HepG2 (cell line): ENCODE results near the gene CYP2W1. TPM values are rescaled to one million over a fixed set of nuclear protein-coding genes. Genes with fewer than 3 reads are reported as not detected.

Experiments
- ATF4 ChIP-seq, 2 experiments: fragments of 450-650 bp in 1 of 2; sonication (generic) in 1 of 2; formaldehyde crosslinking; IDR thresholded peaks; 2 replicates each; pipeline versions ENCODE4 v1.5.0 to v1.8.0; 2020 to 2022; ENCODE audit warnings: mild to moderate bottlenecking in 1 of 2, missing genetic modification reagents in 1 of 2
- GATAD2A ChIP-seq: IDR thresholded peaks from 2 replicates; pipeline ENCODE4 v1.6.1; 2016
- GLMP ChIP-seq: sonication (generic); formaldehyde crosslinking; IDR thresholded peaks from 2 replicates; pipeline ENCODE4 v1.9.0; 2021; ENCODE audit warnings: missing genetic modification reagents, mild to moderate bottlenecking, borderline replicate concordance
- GZF1 ChIP-seq: sonication (generic); formaldehyde crosslinking; IDR thresholded peaks from 2 replicates; pipeline ENCODE4 v1.5.1; 2020; ENCODE audit warnings: mild to moderate bottlenecking, missing genetic modification reagents
- HDAC2 ChIP-seq: sonication (generic); formaldehyde crosslinking; IDR thresholded peaks from 2 replicates; pipeline ENCODE4 v1.4.0; 2020; ENCODE audit warnings: missing genetic modification reagents
- HMG20A ChIP-seq: IDR thresholded peaks from 2 replicates; pipeline ENCODE4 v1.6.1; 2016; ENCODE audit warnings: borderline replicate concordance
- KMT2A ChIP-seq: sonication (generic); formaldehyde crosslinking; IDR thresholded peaks from 2 replicates; pipeline ENCODE4 v1.4.0; 2020; ENCODE audit warnings: missing genetic modification reagents
- MATR3 ChIP-seq: sonication (generic); formaldehyde crosslinking; IDR thresholded peaks from 2 replicates; pipeline ENCODE4 v1.4.0; 2020; ENCODE audit warnings: missing genetic modification reagents
- NFATC3 ChIP-seq: sonication (generic); formaldehyde crosslinking; IDR thresholded peaks from 2 replicates; pipeline ENCODE4 v1.5.1; 2020; ENCODE audit warnings: mild to moderate bottlenecking, missing genetic modification reagents
- PHF8 ChIP-seq: sonication (generic); formaldehyde crosslinking; IDR thresholded peaks from 2 replicates; pipeline ENCODE4 v1.5.0; 2020; ENCODE audit warnings: missing genetic modification reagents
- SALL1 ChIP-seq: sonication (generic); formaldehyde crosslinking; IDR thresholded peaks from 2 replicates; pipeline ENCODE4 v1.8.0; 2022; ENCODE audit warnings: mild to moderate bottlenecking, missing genetic modification reagents
- TBX3 ChIP-seq: fragments of 450-650 bp; IDR thresholded peaks from 2 replicates; pipeline ENCODE4 v1.6.1; 2017; ENCODE audit warnings: antibody characterized with exemption, mild to moderate bottlenecking, inconsistent platforms, borderline replicate concordance
- TEAD3 ChIP-seq: optimal IDR thresholded peaks from 2 replicates; pipeline ENCODE3; 2016; ENCODE audit warnings: borderline replicate concordance
- ZC3H13 ChIP-seq: sonication (generic); formaldehyde crosslinking; IDR thresholded peaks from 2 replicates; pipeline ENCODE4 v1.8.1; 2023; ENCODE audit warnings: mild to moderate bottlenecking, missing genetic modification reagents, moderate library complexity
- ZFP62 ChIP-seq: sonication (generic); formaldehyde crosslinking; IDR thresholded peaks from 2 replicates; pipeline ENCODE4 v1.4.0; 2020; ENCODE audit warnings: missing genetic modification reagents
- ZFP90 ChIP-seq: sonication (generic); formaldehyde crosslinking; IDR thresholded peaks from 2 replicates; pipeline ENCODE4 v1.8.0; 2022; ENCODE audit warnings: missing genetic modification reagents, mild to moderate bottlenecking, inconsistent platforms, borderline replicate concordance
- ZNF337 ChIP-seq: sonication (generic); formaldehyde crosslinking; IDR thresholded peaks from 2 replicates; pipeline ENCODE4 v1.5.1; 2020; ENCODE audit warnings: missing genetic modification reagents, low read depth, mild to moderate bottlenecking, borderline replicate concordance
- ZNF350 ChIP-seq: sonication (generic); formaldehyde crosslinking; IDR thresholded peaks from 2 replicates; pipeline ENCODE4 v1.4.0; 2020; ENCODE audit warnings: mild to moderate bottlenecking, low read depth, missing genetic modification reagents, borderline replicate concordance
- ZNF431 ChIP-seq: sonication (generic); formaldehyde crosslinking; IDR thresholded peaks from 2 replicates; pipeline ENCODE4 v1.9.0; 2022; ENCODE audit warnings: missing genetic modification reagents, low read depth, mild to moderate bottlenecking, borderline replicate concordance
- ZNF572 ChIP-seq: sonication (generic); formaldehyde crosslinking; IDR thresholded peaks from 2 replicates; pipeline ENCODE4 v1.5.1; 2020; ENCODE audit warnings: mild to moderate bottlenecking, missing genetic modification reagents
- ZNF672 ChIP-seq: sonication (generic); formaldehyde crosslinking; IDR thresholded peaks from 2 replicates; pipeline ENCODE4 v1.8.1; 2022; ENCODE audit warnings: missing genetic modification reagents
- ZNF75D ChIP-seq: sonication (generic); formaldehyde crosslinking; IDR thresholded peaks from 2 replicates; pipeline ENCODE4 v1.8.1; 2023; ENCODE audit warnings: missing genetic modification reagents, mild to moderate bottlenecking, borderline replicate concordance
- ZNF768 ChIP-seq: sonication (generic); formaldehyde crosslinking; IDR thresholded peaks from 2 replicates; pipeline ENCODE4 v1.4.0; 2020; ENCODE audit warnings: missing genetic modification reagents
- ZNF776 ChIP-seq: sonication (generic); formaldehyde crosslinking; IDR thresholded peaks from 2 replicates; pipeline ENCODE4 v1.4.0; 2020; ENCODE audit warnings: mild to moderate bottlenecking, missing genetic modification reagents
- polyA plus RNA-seq, 8 experiments: library from polyadenylated mRNA; depleted of rRNA in 3 of 8; stranded (reverse) in 7 of 8; unstranded in 1 of 8; fragments of >200 nt; fragmentation: Illumina TruSeq in 4 of 8; extraction: Trizol in 4 of 8; gene quantifications; 2 replicates each; pipeline versions ENCODE4 v1.2.1 to v1.2.3, GENCODE V29; 2011 to 2016; ENCODE audit warnings: low read depth in 4 of 8, missing spikeins in 1 of 8, mixed read lengths in 1 of 8; ENCODE audit not compliant: insufficient read depth in 1 of 8
- total RNA-seq, 5 experiments: library from RNA; depleted of rRNA; stranded (reverse); fragments of >200 nt; fragmentation: Illumina TruSeq; extraction: Trizol; gene quantifications; 2 replicates each; pipeline ENCODE4 v1.2.3, GENCODE V29; 2016; ENCODE audit warnings: low read depth in 1 of 5
- TF ChIP-seq, protein P1 (sequence below): sonication (generic); formaldehyde crosslinking; IDR thresholded peaks from 2 replicates; pipeline ENCODE4 v1.4.0; 2020; ENCODE audit warnings: missing genetic modification reagents, borderline replicate concordance

The CYP2W1 gene
- total and polyA plus RNA-seq, 2 of the 13 experiments (the other 11 are each of a cell fraction or from before 2014, with no cell fraction given), result 19.5 to 31.7 TPM

GRCh38 chr7:974820-975681, 7.9 kb upstream of the CYP2W1 start, which contains the start of gene COX19 (continued):
- TF ChIP-seq ATF4 (CRISPR knock-in tag; IDR thresholded peaks at IDR 0.05) (peak in 1 of 2 experiments; percentile 78; a peak in 2 of 4 replicates), ZFP90 (CRISPR knock-in tag) (peak; percentile 34; the same call in 1 of the 2 replicates), ZNF337 (CRISPR knock-in tag) (peak; percentile 68; the same call in 1 of the 2 replicates), HMG20A (CRISPR knock-in tag) (0 out of 2 replicates have a peak, but pooled peaks have one; percentile 7), PHF8 (CRISPR knock-in tag) (peak; percentile 86), ZNF75D (CRISPR knock-in tag) (no peak), NFATC3 (no peak), TEAD3 (peak; percentile 3), TBX3 (0 out of 2 replicates have a peak, but pooled peaks have one; percentile 16), GLMP (CRISPR knock-in tag) (no peak), ZNF572 (CRISPR knock-in tag) (peak; percentile 74; the same call in 1 of the 2 replicates), ZNF350 (0 out of 2 replicates have a peak, but pooled peaks have one; percentile 38), KMT2A (CRISPR knock-in tag) (peak; percentile 82), ZFP62 (CRISPR knock-in tag) (no peak), GZF1 (CRISPR knock-in tag) (no peak), ZC3H13 (peak; percentile 69; the same call in 1 of the 2 replicates), ZNF431 (CRISPR knock-in tag) (peak; percentile 33; the same call in 1 of the 2 replicates), ZNF768 (CRISPR knock-in tag) (no peak; the same call in 1 of the 2 replicates), ZNF776 (CRISPR knock-in tag) (peak; percentile 77; the same call in 1 of the 2 replicates), SALL1 (peak; percentile 49), HDAC2 (CRISPR knock-in tag) (0 out of 2 replicates have a peak, but pooled peaks have one; percentile 13), GATAD2A (peak; percentile 31), ZNF672 (CRISPR knock-in tag) (0 out of 2 replicates have a peak, but pooled peaks have one; percentile 61), MATR3 (CRISPR knock-in tag) (no peak)
- TF ChIP-seq, protein P1, sequence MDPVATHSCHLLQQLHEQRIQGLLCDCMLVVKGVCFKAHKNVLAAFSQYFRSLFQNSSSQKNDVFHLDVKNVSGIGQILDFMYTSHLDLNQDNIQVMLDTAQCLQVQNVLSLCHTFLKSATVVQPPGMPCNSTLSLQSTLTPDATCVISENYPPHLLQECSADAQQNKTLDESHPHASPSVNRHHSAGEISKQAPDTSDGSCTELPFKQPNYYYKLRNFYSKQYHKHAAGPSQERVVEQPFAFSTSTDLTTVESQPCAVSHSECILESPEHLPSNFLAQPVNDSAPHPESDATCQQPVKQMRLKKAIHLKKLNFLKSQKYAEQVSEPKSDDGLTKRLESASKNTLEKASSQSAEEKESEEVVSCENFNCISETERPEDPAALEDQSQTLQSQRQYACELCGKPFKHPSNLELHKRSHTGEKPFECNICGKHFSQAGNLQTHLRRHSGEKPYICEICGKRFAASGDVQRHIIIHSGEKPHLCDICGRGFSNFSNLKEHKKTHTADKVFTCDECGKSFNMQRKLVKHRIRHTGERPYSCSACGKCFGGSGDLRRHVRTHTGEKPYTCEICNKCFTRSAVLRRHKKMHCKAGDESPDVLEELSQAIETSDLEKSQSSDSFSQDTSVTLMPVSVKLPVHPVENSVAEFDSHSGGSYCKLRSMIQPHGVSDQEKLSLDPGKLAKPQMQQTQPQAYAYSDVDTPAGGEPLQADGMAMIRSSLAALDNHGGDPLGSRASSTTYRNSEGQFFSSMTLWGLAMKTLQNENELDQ (CRISPR knock-in tag), result peak; percentile 81; the same call in 1 of the 2 replicates
